ENCODE results near the gene PCBP3. TPM values are rescaled to one million over a fixed set of nuclear protein-coding genes. Genes with fewer than 3 reads are reported as not detected.
"Not testable (repeated sequence)": the region's sequence is repeated elsewhere in the genome, so short reads cannot be mapped to it uniquely, and the experiment has no call there.

Gene PCBP3
- total RNA-seq, 1 donor from 2014 or later: not detected

- intact Hi-C loops (cut with micrococcal nuclease): no loop called here
- H3K27me3 Mint-ChIP-seq: peaks cover 8% of the 10 kb centered on the region
- DNase-seq: no peak
- no peaks in the 10 kb centered on the region for H3K9me3 Mint-ChIP-seq
- no peak overlapping the region for H3K4me3 Mint-ChIP-seq
- ChIA-PET CTCF (no interaction called here), POLR2A (no interaction called here)
- no peak for ATAC-seq (ENCODE audit: low read depth)
- H3K4me1 Mint-ChIP-seq: no peaks in the 10 kb centered on the region
- H3K36me3 Mint-ChIP-seq (ENCODE audit: low read depth): no peaks in the 10 kb centered on the region
- TF ChIP-seq, protein P1, sequence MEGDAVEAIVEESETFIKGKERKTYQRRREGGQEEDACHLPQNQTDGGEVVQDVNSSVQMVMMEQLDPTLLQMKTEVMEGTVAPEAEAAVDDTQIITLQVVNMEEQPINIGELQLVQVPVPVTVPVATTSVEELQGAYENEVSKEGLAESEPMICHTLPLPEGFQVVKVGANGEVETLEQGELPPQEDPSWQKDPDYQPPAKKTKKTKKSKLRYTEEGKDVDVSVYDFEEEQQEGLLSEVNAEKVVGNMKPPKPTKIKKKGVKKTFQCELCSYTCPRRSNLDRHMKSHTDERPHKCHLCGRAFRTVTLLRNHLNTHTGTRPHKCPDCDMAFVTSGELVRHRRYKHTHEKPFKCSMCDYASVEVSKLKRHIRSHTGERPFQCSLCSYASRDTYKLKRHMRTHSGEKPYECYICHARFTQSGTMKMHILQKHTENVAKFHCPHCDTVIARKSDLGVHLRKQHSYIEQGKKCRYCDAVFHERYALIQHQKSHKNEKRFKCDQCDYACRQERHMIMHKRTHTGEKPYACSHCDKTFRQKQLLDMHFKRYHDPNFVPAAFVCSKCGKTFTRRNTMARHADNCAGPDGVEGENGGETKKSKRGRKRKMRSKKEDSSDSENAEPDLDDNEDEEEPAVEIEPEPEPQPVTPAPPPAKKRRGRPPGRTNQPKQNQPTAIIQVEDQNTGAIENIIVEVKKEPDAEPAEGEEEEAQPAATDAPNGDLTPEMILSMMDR (IDR thresholded peaks at IDR 0.05): no peak
- H3K27ac Mint-ChIP-seq: no peak overlapping the region
These were observed 161.8 kb downstream of the PCBP3 start for GRCh38 chr21:45805321-45805720.

GRCh38 chr21:45806042-45806441 is 162.5 kb downstream of the PCBP3 start:
- ATAC-seq (ENCODE audit: low read depth): no peak
- Mint-ChIP-seq H3K4me3 (no peak overlapping the region), H3K36me3 (ENCODE audit: low read depth) (no peaks in the 10 kb centered on the region), H3K27me3 (peaks cover 8% of the 10 kb centered on the region), H3K9me3 (no peaks in the 10 kb centered on the region), H3K27ac (no peak overlapping the region), H3K4me1 (no peaks in the 10 kb centered on the region)
- TF ChIP-seq, protein P1 (IDR thresholded peaks at IDR 0.05): no peak
- CTCF ChIA-PET: no interaction called here
- POLR2A ChIA-PET: no interaction called here
- no peak for DNase-seq
- intact Hi-C loops (cut with micrococcal nuclease): no loop called here

GRCh38 chr21:45808663-45809062 is 165.1 kb downstream of the PCBP3 start:
- H3K36me3 Mint-ChIP-seq (ENCODE audit: low read depth); H3K4me3 Mint-ChIP-seq; H3K27ac Mint-ChIP-seq; H3K4me1 Mint-ChIP-seq; ATAC-seq (ENCODE audit: low read depth); CTCF ChIA-PET; H3K9me3 Mint-ChIP-seq; DNase-seq; H3K27me3 Mint-ChIP-seq; intact Hi-C loops (cut with micrococcal nuclease); POLR2A ChIA-PET: not testable (repeated sequence)

DNA sequence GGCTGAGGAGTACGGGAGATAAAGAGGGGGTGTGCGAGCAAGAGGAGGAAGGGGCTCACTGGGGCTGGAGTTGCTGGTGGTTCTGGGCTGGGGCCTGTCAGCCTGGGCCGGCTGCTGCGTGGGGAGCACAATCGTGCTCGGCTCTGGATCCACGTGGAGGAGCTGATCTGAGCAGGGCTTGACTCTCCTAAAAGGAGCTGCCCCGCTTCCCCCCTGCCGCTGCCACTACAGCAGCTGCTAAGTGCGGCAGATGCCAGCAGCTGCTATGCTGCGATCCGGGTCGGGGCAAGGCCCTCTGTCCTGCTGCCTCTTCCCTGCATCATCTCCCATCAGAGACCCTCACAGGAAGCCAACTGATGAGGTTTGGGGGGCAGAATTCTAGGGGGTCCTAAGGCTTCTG is 165.9 kb downstream of the PCBP3 start:
- intact Hi-C loops (cut with micrococcal nuclease): no loop called here
- Mint-ChIP-seq H3K27ac (no peak overlapping the region), H3K4me1 (no peaks in the 10 kb centered on the region), H3K27me3 (peaks cover 8% of the 10 kb centered on the region), H3K9me3 (no peaks in the 10 kb centered on the region), H3K4me3 (no peak overlapping the region), H3K36me3 (ENCODE audit: low read depth) (no peaks in the 10 kb centered on the region)
- no peak for ATAC-seq (ENCODE audit: low read depth)
- no peak for DNase-seq
- POLR2A ChIA-PET: no interaction called here
- TF ChIP-seq, protein P1 (IDR thresholded peaks at IDR 0.05): no peak
- CTCF ChIA-PET: no interaction called here

DNA sequence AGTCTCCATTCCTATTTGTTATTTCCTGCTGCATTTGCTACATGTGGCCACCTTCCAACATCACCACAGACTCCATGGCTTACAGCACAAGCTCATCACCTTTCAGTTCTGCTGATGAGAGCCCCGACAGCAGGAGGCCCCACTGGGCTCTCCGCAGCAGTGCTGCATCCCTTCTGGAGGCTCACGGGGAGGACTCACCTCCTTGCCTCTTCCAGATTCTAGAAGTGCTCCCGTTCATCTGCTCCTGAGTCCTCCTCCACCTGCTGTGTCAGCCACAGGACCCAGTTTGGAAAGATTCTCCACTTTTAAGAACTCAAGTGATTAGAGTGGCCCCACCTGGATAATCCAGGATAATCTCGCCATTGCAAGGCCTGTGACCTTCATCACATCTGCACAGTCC is 167.6 kb downstream of the PCBP3 start:
- CTCF ChIA-PET: interaction anchor here (1.0 kb wide), 1 partner anchor 673 kb away, joined by 3 read pairs; no protein-coding TSS in a partner anchor
- Mint-ChIP-seq H3K4me3 (no peak overlapping the region), H3K27me3 (peaks cover 6% of the 10 kb centered on the region), H3K9me3 (no peaks in the 10 kb centered on the region), H3K36me3 (ENCODE audit: low read depth) (no peaks in the 10 kb centered on the region), H3K4me1 (no peaks in the 10 kb centered on the region), H3K27ac (no peak overlapping the region)
- DNase-seq (no peak), ATAC-seq (ENCODE audit: low read depth) (no peak)
- intact Hi-C loops (cut with micrococcal nuclease): no loop called here
- TF ChIP-seq, protein P1 (IDR thresholded peaks at IDR 0.05): no peak
- POLR2A ChIA-PET: interaction anchor here (0.6 kb wide), 1 partner anchor 708 kb away, joined by 3 read pairs; no protein-coding TSS in a partner anchor

DNA sequence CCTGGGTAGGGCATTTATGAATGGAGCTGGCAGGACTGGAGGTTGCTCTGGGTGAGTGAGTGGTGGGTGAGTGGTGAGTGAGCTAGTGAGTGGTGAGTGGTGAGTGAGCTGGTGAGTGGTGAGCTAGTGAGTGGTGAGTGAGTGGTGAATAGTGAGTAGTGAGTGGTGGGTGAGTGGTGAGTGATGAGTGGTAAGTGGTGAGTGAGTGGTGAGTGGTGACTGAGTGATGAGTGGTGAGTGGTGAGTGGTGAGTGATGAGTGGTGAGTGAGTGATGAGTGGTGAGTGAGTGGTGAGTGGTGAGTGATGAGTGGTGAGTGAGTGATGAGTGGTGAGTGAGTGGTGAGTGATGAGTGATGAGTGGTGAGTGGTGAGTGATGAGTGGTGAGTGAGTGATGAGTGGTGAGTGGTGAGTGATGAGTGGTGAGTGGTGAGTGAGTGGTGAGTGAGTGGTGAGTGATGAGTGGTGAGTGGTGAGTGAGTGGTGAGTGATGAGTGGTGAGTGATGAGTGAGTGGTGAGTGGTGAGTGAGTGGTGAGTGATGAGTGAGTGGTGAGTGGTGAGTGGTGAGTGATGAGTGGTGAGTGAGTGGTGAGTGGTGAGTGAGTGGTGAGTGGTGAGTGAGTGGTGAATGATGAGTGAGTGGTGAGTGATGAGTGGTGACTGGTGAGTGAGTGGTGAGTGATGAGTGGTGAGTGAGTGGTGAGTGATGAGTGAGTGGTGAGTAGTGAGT is 170.8 kb downstream of the PCBP3 start:
- DNase-seq; intact Hi-C loops (cut with micrococcal nuclease); H3K9me3 Mint-ChIP-seq; CTCF ChIA-PET; H3K27ac Mint-ChIP-seq; H3K4me1 Mint-ChIP-seq; POLR2A ChIA-PET; ATAC-seq (ENCODE audit: low read depth); H3K27me3 Mint-ChIP-seq; H3K36me3 Mint-ChIP-seq (ENCODE audit: low read depth); H3K4me3 Mint-ChIP-seq: not testable (repeated sequence)

- H3K4me1 Mint-ChIP-seq; H3K4me3 Mint-ChIP-seq; DNase-seq; intact Hi-C loops (cut with micrococcal nuclease); CTCF ChIA-PET; POLR2A ChIA-PET; H3K27me3 Mint-ChIP-seq; H3K36me3 Mint-ChIP-seq (ENCODE audit: low read depth); H3K9me3 Mint-ChIP-seq; H3K27ac Mint-ChIP-seq; ATAC-seq (ENCODE audit: low read depth): not testable (repeated sequence)
These were observed 172.3 kb downstream of the PCBP3 start for GRCh38 chr21:45815781-45816180.
